Stimulated activated CD8-positive, alpha-beta memory T cell treated with anti-CD3 and anti-CD28 coated beads, Interleukin-2, amount 100 ng/mL, for 48 hours (primary cell): ENCODE data around the gene LDLRAD3.

ENCODE experiments used
- DNase-seq, 2 donors: peaks; one replicate each; pipeline ENCODE4 v3.0.0-alpha.2; 2020; ENCODE audit warnings: low read depth in 2 of 2

The LDLRAD3 gene

DNA sequence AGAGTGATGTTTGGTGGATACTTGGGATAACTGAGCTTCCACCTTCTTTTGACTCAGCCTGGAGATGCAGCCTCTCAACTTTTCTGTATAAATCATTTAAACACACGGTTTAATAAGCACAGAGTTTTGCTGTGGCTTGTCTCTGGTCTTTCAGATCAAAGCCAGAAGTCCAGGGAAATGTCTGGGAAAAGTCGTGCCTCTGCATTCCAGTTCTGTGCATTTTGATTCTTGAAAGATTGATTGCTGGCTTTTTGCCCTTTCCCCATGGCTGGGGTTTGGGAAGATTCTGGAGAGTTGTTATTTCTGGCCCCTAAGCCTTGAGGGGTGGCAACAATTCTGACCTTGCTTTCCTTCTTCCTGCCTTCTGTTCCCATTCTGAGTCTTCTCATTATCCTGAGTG lies 191.2 kb downstream of the LDLRAD3 start:
- no peak for DNase-seq

GRCh38 chr11:36139767-36140166 lies 195.9 kb downstream of the LDLRAD3 start:
- no peak for DNase-seq

DNA sequence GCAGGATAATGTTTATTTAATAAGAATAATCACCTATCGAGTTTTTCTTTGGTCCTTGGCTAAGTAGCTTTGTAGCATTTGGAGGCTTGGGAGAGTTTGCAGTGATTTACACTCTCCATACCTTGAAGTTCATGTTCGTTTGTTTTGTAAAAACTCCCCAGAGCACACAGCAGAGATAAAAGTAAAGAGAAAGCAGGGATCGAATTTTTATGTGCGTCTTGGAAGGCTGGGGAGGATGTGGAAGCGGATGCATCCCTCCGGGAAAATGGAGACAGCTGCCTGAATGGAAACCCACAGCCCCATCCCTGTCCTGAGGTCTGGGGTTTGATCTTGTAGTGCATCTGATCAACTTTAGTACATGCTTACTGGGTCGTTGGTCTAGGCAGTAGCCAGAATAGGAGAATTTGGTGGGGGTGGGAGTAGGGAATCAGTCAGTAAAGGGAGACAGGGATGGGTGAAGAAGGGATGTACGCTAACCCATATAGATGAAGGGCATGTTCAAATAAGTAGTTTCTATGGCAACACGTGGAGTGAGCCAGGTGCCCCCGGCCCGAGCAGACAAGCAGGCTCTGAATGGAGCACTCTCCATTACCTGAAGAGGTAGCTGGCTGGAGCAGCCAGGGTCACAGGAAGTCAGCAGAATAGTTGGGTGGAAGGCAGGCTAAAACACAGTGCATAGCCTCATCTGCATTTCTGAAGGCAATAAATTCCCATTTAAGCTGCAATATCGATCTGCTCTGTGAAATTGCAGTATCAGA lies 197.5 kb downstream of the LDLRAD3 start:
- no peak for DNase-seq

- DNase-seq: no peak
Measured at GRCh38 chr11:36141956-36142355, 198.1 kb downstream of the LDLRAD3 start.

DNA sequence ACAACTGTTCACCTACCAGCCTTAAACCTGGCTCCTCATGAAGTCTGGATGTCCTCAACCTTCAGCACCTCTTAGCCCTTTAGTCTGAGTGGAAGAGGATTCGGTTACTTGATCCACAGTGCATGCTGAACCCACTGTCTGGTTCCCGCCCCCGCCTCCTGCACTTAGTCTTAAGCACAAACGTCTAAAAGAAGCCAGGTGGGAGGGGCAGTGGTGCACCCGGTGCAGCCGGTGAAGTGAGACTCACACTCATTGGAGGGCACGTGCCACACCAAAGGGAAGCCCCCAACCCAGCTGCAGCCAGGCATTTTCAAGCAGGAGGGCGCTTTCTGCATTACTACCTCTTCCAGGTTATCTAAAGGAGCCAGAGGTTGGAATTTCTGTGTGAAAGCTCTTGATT lies 198.6 kb downstream of the LDLRAD3 start:
- DNase-seq: no peak

DNA sequence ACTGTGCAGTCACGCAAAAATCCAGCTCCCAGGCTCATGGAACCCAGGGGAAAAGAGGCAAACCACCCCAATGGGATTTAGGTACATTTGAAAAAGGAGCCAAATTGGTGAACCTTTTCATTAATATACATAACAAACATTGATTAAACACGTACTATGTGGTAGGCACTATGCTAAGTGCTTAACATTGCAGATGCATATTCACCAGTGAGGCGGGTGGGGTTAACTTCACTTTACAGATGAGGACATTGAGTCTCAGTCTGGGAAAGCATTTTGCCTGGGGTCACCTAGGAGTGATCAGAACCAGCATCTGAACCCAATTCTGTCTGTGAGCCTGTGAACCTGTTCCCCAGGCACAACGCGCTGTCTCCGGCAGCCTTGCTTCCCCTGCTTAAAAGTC lies 199.0 kb downstream of the LDLRAD3 start:
- no peak for DNase-seq

GRCh38 chr11:36146437-36146836 lies 202.6 kb downstream of the LDLRAD3 start:
- DNase-seq: no peak

GRCh38 chr11:36147491-36147890 lies 203.6 kb downstream of the LDLRAD3 start:
- DNase-seq: no peak

DNA sequence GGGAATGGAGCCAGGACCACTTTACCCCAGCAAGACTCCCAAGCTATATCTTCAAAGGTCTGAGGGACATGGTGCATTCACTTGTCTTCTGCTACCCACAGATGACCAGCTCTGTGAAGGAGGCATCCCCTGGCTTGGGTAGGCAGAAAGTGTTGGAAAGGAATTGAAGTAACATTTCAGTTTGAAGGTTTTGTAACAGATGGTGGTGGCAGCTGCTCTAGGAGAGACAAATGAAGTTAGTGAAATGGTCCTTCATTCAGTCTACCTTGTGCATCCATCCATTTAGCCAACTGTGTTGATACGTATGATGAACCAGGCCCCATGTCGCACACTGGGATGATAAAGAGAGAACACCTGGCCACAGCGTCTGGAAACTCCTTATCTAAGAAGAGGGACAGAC lies 204.8 kb downstream of the LDLRAD3 start:
- no peak for DNase-seq

DNA sequence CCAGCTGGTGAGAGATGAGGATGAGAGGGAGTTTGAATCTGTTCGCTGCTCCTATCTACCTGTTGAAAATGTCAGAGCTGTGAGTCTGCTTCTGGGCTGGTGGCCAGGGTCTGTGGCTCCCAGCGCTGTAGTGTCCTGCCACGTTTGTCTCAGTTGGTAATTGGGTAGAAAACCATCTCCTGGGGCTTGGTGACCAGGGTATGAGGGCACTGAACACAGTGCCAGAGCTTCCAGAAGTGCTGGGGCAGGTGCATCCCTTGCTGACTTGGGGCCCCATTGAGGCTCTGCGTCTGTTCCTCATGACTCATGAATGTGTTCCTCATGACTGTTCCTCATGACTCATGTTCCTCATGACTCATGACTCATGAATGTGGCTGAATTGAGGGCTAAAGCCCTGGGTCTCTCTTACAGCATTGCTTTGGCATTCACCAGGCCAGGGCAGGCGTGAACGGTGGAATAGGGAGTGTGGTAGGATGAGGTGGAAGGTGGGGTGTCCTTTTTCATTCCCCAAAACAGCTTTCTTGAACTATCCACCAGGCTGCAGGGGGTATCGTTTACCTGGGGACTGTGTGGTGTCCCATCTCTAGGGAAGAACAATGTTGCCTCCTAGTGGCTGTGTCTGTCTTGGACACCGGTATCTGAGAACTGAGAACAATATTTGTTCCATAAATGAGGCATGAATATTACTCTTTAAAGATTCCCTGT lies 205.8 kb downstream of the LDLRAD3 start:
- peak in 1 of 2 donors; percentile 1 for DNase-seq

- DNase-seq: no peak
Measured at GRCh38 chr11:36150986-36151385, 207.1 kb downstream of the LDLRAD3 start.

GRCh38 chr11:36151933-36152580 lies 208.2 kb downstream of the LDLRAD3 start:
- no peak for DNase-seq

DNA sequence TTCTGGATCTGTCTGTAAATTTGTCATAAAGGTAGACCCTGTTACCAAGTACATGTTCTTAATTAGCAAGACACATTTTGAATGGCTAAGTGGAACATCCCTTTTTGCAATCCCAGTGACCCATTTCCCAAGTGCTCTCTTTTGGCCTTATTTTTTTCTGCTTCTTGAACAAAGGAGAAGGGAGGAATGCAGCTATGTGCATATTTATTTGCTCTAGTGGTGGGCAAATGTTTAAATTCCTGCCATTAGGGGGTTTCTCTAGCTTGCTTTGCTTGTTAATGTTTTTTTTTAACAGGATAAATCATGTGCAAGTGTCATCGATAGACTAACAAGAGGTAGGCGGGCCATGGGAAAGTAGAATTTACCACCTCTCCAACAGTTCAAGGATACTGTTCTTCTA lies 209.7 kb downstream of the LDLRAD3 start:
- DNase-seq: no peak

DNA sequence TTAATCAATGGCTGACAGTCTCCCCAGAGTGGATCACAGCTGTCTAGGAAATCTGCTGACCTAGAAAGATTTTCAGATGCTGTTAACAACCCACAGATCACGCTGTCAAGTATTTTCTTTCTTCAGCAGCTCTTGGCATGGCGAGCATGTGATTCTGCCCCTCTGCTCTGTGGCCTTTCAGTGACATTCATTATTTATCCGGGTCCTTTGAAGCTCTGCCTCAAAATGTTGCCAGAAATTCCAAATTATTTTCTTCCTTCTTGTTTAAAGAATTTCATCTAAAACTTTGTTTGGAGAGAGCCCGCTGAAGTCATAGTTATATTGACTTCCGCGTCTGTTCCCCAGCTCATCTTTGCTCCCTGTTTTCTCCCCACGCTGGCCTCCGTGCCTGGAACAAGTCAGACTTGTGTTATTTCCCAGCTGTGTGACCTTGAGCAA lies 211.3 kb downstream of the LDLRAD3 start:
- no peak for DNase-seq

DNA sequence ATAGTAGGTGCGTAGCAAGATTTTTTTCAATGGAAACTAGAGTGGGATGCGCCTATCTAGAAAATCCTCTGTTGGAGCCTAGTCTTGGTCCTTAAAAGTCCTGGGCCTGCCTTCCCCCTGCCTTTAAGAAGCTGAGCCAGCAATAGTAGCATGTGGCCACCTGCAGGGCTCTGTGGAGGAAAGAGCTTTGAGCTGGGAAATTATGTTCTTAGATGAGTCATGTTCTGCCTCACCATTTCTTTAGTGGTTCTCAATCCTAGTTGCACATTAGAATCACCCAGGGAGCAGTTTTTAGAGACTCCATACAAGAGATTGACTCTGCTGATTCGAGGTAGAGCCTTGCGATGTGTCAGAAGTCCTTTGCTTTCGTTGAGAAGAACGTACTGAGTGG lies 211.9 kb downstream of the LDLRAD3 start:
- DNase-seq: no peak

DNA sequence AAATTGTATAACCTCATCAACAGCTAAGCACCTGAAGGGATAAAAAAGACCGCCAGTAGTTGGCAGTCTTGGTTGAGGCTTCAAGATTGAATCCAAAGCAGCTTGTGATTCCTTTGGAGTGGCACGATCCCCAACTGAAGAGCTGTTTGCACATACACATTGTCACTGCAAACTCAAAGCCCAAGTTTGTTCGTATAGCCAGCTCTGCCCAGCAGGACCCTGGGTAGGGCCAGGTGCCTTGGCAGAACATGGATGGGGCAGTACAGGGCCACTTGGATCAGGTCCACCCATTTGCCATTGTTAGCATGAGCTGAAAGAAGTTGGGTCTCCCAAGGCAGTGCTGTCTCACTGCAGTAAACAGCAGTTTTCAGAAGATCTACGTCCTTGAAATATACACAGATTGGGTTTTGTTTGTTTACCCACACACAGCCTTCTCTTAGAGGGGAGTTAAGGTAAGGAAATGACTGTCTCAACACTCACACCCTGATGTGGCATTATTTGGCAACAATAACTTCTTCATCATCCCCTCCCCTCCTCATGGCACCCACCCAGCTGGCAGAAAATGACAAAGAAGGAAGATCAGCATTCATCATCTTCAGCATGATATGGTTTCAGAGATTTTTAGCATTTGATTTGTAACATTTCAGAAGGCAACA lies 212.4 kb downstream of the LDLRAD3 start:
- DNase-seq: no peak

GRCh38 chr11:36156817-36157519 lies 213.1 kb downstream of the LDLRAD3 start:
- DNase-seq: no peak

GRCh38 chr11:36160091-36160490 lies 216.2 kb downstream of the LDLRAD3 start:
- no peak for DNase-seq

GRCh38 chr11:36161572-36161971 lies 217.7 kb downstream of the LDLRAD3 start:
- DNase-seq: no peak

DNA sequence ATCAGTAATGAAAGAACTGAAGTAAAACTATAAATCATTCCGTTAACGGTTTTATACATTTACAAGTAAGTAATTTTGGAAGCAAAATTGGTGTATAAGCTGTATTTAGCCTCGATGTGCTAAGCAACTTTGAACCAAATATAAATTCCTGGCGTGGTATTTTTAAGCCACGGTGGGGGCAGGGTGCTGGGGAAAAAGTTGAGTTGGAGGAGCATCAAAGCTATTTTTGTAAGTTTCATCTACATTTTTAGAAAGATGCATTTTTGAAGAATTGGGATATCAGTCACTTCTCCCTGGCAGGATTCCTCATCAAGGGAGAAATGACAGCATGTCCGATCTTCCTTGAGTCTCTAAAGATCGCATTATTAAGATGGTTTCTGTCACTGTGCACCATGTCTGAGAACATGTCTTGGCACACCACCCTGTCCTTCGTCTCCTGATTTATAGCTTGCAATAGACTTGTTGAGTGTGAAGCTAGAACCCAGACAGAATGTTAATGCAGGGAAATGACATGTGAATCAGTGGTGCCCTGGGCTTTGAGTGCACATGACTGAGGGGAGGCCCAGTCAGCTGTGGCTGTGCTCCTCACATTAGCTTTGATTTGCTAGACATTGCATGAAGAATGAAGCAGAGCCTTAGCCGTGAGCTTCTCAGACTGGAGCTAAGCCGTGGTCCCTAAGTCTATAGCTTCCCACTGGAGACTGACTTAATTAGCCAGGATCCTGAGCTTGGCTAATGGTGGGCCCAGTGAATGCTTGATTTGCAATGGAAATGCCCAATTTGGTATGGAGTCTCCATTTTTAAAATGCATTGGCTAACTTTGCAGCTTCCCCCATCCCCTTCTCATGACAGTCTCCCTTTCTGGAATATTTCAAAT lies 218.4 kb downstream of the LDLRAD3 start:
- DNase-seq: no peak
